Suppressor macrophage treated with lipopolysaccharide for 1 hour (primary cell): ENCODE results near the gene BCKDHA.
A peak's percentile ranks its signal among the peaks of the same experiment; 100 is the strongest.
"Not testable (repeated sequence)": the region's sequence is repeated elsewhere in the genome, so short reads cannot be mapped to it uniquely, and the experiment has no call there.

Experiments
- DNase-seq, 3 donors: peaks; one replicate each; pipeline ENCODE4 v3.0.0-alpha.2; 2020 to 2022

The BCKDHA gene

GRCh38 chr19:41426952-41427646 is 29.5 kb downstream of the BCKDHA start, which contains the start of gene B3GNT8:
TSS of gene B3GNT8 (minus strand) at chr19:41427374. CDS start at chr19:41426778, 596 bp downstream.
- peak; percentile 61 to 86 (median 67) for DNase-seq

- peak in 1 of 3 donors; percentile 49 for DNase-seq
These were observed 30.2 kb downstream of the BCKDHA start for GRCh38 chr19:41427647-41428480.

- DNase-seq = no peak
These were observed 30.9 kb downstream of the BCKDHA start for GRCh38 chr19:41428481-41428859.

GRCh38 chr19:41430922-41431321 is 33.3 kb downstream of the BCKDHA start:
- no peak for DNase-seq

- DNase-seq = peak; percentile 73 to 79 (median 79)
These were observed 34.1 kb downstream of the BCKDHA start for GRCh38 chr19:41431426-41432386.

- DNase-seq = no peak
These were observed 35.6 kb downstream of the BCKDHA start for GRCh38 chr19:41433171-41433570.

- no peak for DNase-seq
These were observed 36.8 kb downstream of the BCKDHA start for GRCh38 chr19:41434450-41434849.

- DNase-seq = not testable (repeated sequence)
These were observed 37.8 kb downstream of the BCKDHA start for GRCh38 chr19:41435376-41435775.

GRCh38 chr19:41435936-41436673 is 38.5 kb downstream of the BCKDHA start:
- DNase-seq = no peak

GRCh38 chr19:41436674-41436951 is 39.0 kb downstream of the BCKDHA start:
- DNase-seq = no peak

GRCh38 chr19:41437944-41438574 is 40.4 kb downstream of the BCKDHA start:
- no peak for DNase-seq

GRCh38 chr19:41439441-41440222 is 42.0 kb downstream of the BCKDHA start, which contains the start of gene DMAC2:
TSS of gene DMAC2 (minus strand) at chr19:41439912. CDS start at chr19:41439899, 13 bp downstream.
- peak; percentile 97 to 99 (median 98) for DNase-seq

- DNase-seq = no peak
These were observed 43.8 kb downstream of the BCKDHA start for GRCh38 chr19:41441321-41441945.

- DNase-seq = no peak
These were observed 45.1 kb downstream of the BCKDHA start, which contains the start of gene ERICH4 for GRCh38 chr19:41442473-41443355. TSS of gene ERICH4 (plus strand) at chr19:41443156. CDS start at chr19:41443170, 14 bp downstream.

- DNase-seq = no peak
These were observed 46.3 kb downstream of the BCKDHA start for GRCh38 chr19:41443813-41444455.

- no peak for DNase-seq
These were observed 48.0 kb downstream of the BCKDHA start for GRCh38 chr19:41445575-41445974.

- no peak for DNase-seq
These were observed 50.2 kb downstream of the BCKDHA start for GRCh38 chr19:41447732-41448332.
